ENCODE measurements around the gene RRM2. TPM values are rescaled to one million over a fixed set of nuclear protein-coding genes. Genes with fewer than 3 reads are reported as not detected.

Gene RRM2
- total RNA-seq (2012; rRNA removed), result 29.2 and 41.5 TPM in 2 replicates

- H3K36me3 ChIP-seq (ENCODE audit: insufficient read depth, low read length), result peaks cover 11% of the 10 kb centered on the region
- peaks cover 40% of the 10 kb centered on the region for H3K4me1 ChIP-seq (ENCODE audit: control insufficient read depth, insufficient read depth, low read length)
- peak within 1 kb of the TSS; percentile 94 for H3K4me3 ChIP-seq (ENCODE audit: low read length)
- no peaks in the 10 kb centered on the region for H3K9me3 ChIP-seq (replicated peaks; ENCODE audit: low read length)
- no peaks in the 10 kb centered on the region for H3K27me3 ChIP-seq (ENCODE audit: control insufficient read depth, insufficient read depth, low read length)
- H3K4me2 ChIP-seq (ENCODE audit: low read length), result peak within 1 kb of the TSS; percentile 99
- peak within 1 kb of the TSS; percentile 86 for H3K9ac ChIP-seq (ENCODE audit: low read depth, low read length)
Measured at GRCh38 chr2:10122500-10123280, at the start of gene RRM2. Gene RRM2, plus strand, starts transcription at chr2:10122739. Its CDS starts 60 bp downstream, at chr2:10122799.

- Histone ChIP-seq H3K27me3 (ENCODE audit: control insufficient read depth, insufficient read depth, low read length) (peaks cover 53% of the 10 kb centered on the region), H3K9me3 (replicated peaks; ENCODE audit: low read length) (no peaks in the 10 kb centered on the region), H3K4me1 (ENCODE audit: control insufficient read depth, insufficient read depth, low read length) (no peaks in the 10 kb centered on the region), H3K4me2 (ENCODE audit: low read length) (no peak overlapping the region), H3K9ac (ENCODE audit: low read depth, low read length) (no peak overlapping the region), H3K4me3 (ENCODE audit: low read length) (no peak overlapping the region), H3K36me3 (ENCODE audit: insufficient read depth, low read length) (no peaks in the 10 kb centered on the region)
Measured at GRCh38 chr2:10073706-10074105, 48.8 kb upstream of the RRM2 start.

GRCh38 chr2:10075101-10075500, 47.4 kb upstream of the RRM2 start:
- Histone ChIP-seq H3K4me2 (ENCODE audit: low read length) (no peak overlapping the region), H3K4me1 (ENCODE audit: control insufficient read depth, insufficient read depth, low read length) (peaks cover 8% of the 10 kb centered on the region), H3K4me3 (ENCODE audit: low read length) (no peak overlapping the region), H3K9me3 (replicated peaks; ENCODE audit: low read length) (no peaks in the 10 kb centered on the region), H3K9ac (ENCODE audit: low read depth, low read length) (no peak overlapping the region), H3K27me3 (ENCODE audit: control insufficient read depth, insufficient read depth, low read length) (peaks cover 53% of the 10 kb centered on the region), H3K36me3 (ENCODE audit: insufficient read depth, low read length) (no peaks in the 10 kb centered on the region)

- Histone ChIP-seq H3K9me3 (replicated peaks; ENCODE audit: low read length) (no peaks in the 10 kb centered on the region), H3K4me1 (ENCODE audit: control insufficient read depth, insufficient read depth, low read length) (peaks cover 8% of the 10 kb centered on the region), H3K4me2 (ENCODE audit: low read length) (no peak overlapping the region), H3K36me3 (ENCODE audit: insufficient read depth, low read length) (no peaks in the 10 kb centered on the region), H3K9ac (ENCODE audit: low read depth, low read length) (no peak overlapping the region), H3K27me3 (ENCODE audit: control insufficient read depth, insufficient read depth, low read length) (peaks cover 55% of the 10 kb centered on the region), H3K4me3 (ENCODE audit: low read length) (no peak overlapping the region)
Measured at GRCh38 chr2:10075571-10076209, 46.8 kb upstream of the RRM2 start.

- Histone ChIP-seq H3K36me3 (ENCODE audit: insufficient read depth, low read length) (no peaks in the 10 kb centered on the region), H3K9me3 (replicated peaks; ENCODE audit: low read length) (no peaks in the 10 kb centered on the region), H3K4me2 (ENCODE audit: low read length) (no peak overlapping the region), H3K9ac (ENCODE audit: low read depth, low read length) (no peak overlapping the region), H3K4me3 (ENCODE audit: low read length) (no peak overlapping the region), H3K27me3 (ENCODE audit: control insufficient read depth, insufficient read depth, low read length) (peaks cover 62% of the 10 kb centered on the region), H3K4me1 (ENCODE audit: control insufficient read depth, insufficient read depth, low read length) (peaks cover 8% of the 10 kb centered on the region)
Measured at GRCh38 chr2:10076511-10076910, 46.0 kb upstream of the RRM2 start.

- no peak overlapping the region for H3K9ac ChIP-seq (ENCODE audit: low read depth, low read length)
- no peak overlapping the region for H3K4me2 ChIP-seq (ENCODE audit: low read length)
- peaks cover 8% of the 10 kb centered on the region for H3K4me1 ChIP-seq (ENCODE audit: control insufficient read depth, insufficient read depth, low read length)
- no peaks in the 10 kb centered on the region for H3K36me3 ChIP-seq (ENCODE audit: insufficient read depth, low read length)
- peaks cover 63% of the 10 kb centered on the region for H3K27me3 ChIP-seq (ENCODE audit: control insufficient read depth, insufficient read depth, low read length)
- H3K9me3 ChIP-seq (replicated peaks; ENCODE audit: low read length), result no peaks in the 10 kb centered on the region
- H3K4me3 ChIP-seq (ENCODE audit: low read length), result no peak overlapping the region
Measured at GRCh38 chr2:10076988-10077527, 45.5 kb upstream of the RRM2 start.

GRCh38 chr2:10078001-10078400, 44.5 kb upstream of the RRM2 start:
- Histone ChIP-seq H3K36me3 (ENCODE audit: insufficient read depth, low read length) (no peaks in the 10 kb centered on the region), H3K9me3 (replicated peaks; ENCODE audit: low read length) (no peaks in the 10 kb centered on the region), H3K27me3 (ENCODE audit: control insufficient read depth, insufficient read depth, low read length) (peaks cover 69% of the 10 kb centered on the region), H3K4me3 (ENCODE audit: low read length) (no peak overlapping the region), H3K4me2 (ENCODE audit: low read length) (no peak overlapping the region), H3K4me1 (ENCODE audit: control insufficient read depth, insufficient read depth, low read length) (peaks cover 8% of the 10 kb centered on the region), H3K9ac (ENCODE audit: low read depth, low read length) (no peak overlapping the region)

- peak overlapping the region; percentile 61 for H3K4me3 ChIP-seq (ENCODE audit: low read length)
- H3K36me3 ChIP-seq (ENCODE audit: insufficient read depth, low read length), result no peaks in the 10 kb centered on the region
- H3K9me3 ChIP-seq (replicated peaks; ENCODE audit: low read length), result no peaks in the 10 kb centered on the region
- H3K9ac ChIP-seq (ENCODE audit: low read depth, low read length), result peak overlapping the region; percentile 51
- H3K4me1 ChIP-seq (ENCODE audit: control insufficient read depth, insufficient read depth, low read length), result peaks cover 8% of the 10 kb centered on the region
- H3K4me2 ChIP-seq (ENCODE audit: low read length), result peak overlapping the region; percentile 80
- peaks cover 70% of the 10 kb centered on the region for H3K27me3 ChIP-seq (ENCODE audit: control insufficient read depth, insufficient read depth, low read length)
Measured at GRCh38 chr2:10078704-10079265, 43.8 kb upstream of the RRM2 start.

- peaks cover 70% of the 10 kb centered on the region for H3K27me3 ChIP-seq (ENCODE audit: control insufficient read depth, insufficient read depth, low read length)
- peaks cover 8% of the 10 kb centered on the region for H3K4me1 ChIP-seq (ENCODE audit: control insufficient read depth, insufficient read depth, low read length)
- no peaks in the 10 kb centered on the region for H3K9me3 ChIP-seq (replicated peaks; ENCODE audit: low read length)
- no peaks in the 10 kb centered on the region for H3K36me3 ChIP-seq (ENCODE audit: insufficient read depth, low read length)
- peak overlapping the region; percentile 61 for H3K4me3 ChIP-seq (ENCODE audit: low read length)
- H3K4me2 ChIP-seq (ENCODE audit: low read length), result peak overlapping the region; percentile 80
- H3K9ac ChIP-seq (ENCODE audit: low read depth, low read length), result peak overlapping the region; percentile 51
Measured at GRCh38 chr2:10079266-10079869, 43.2 kb upstream of the RRM2 start.

- no peaks in the 10 kb centered on the region for H3K9me3 ChIP-seq (replicated peaks; ENCODE audit: low read length)
- H3K4me2 ChIP-seq (ENCODE audit: low read length), result peak within 1 kb of the TSS; percentile 80
- peak within 1 kb of the TSS; percentile 51 for H3K9ac ChIP-seq (ENCODE audit: low read depth, low read length)
- H3K4me1 ChIP-seq (ENCODE audit: control insufficient read depth, insufficient read depth, low read length), result peaks cover 8% of the 10 kb centered on the region
- H3K4me3 ChIP-seq (ENCODE audit: low read length), result peak within 1 kb of the TSS; percentile 61
- no peaks in the 10 kb centered on the region for H3K36me3 ChIP-seq (ENCODE audit: insufficient read depth, low read length)
- H3K27me3 ChIP-seq (ENCODE audit: control insufficient read depth, insufficient read depth, low read length), result peaks cover 69% of the 10 kb centered on the region
Measured at GRCh38 chr2:10079870-10080535, 42.5 kb upstream of the RRM2 start, which contains the start of gene CYS1. Gene CYS1, minus strand, starts transcription at chr2:10080411. Its CDS starts 188 bp downstream, at chr2:10080223.
